T-helper 22 cell (primary cell): ENCODE data around the gene ZNF335.

Source experiments
- DNase-seq: peaks from one replicate; pipeline ENCODE4 v3.0.0-alpha.2; 2020; ENCODE audit warnings: low read depth

ZNF335 gene, protein sequence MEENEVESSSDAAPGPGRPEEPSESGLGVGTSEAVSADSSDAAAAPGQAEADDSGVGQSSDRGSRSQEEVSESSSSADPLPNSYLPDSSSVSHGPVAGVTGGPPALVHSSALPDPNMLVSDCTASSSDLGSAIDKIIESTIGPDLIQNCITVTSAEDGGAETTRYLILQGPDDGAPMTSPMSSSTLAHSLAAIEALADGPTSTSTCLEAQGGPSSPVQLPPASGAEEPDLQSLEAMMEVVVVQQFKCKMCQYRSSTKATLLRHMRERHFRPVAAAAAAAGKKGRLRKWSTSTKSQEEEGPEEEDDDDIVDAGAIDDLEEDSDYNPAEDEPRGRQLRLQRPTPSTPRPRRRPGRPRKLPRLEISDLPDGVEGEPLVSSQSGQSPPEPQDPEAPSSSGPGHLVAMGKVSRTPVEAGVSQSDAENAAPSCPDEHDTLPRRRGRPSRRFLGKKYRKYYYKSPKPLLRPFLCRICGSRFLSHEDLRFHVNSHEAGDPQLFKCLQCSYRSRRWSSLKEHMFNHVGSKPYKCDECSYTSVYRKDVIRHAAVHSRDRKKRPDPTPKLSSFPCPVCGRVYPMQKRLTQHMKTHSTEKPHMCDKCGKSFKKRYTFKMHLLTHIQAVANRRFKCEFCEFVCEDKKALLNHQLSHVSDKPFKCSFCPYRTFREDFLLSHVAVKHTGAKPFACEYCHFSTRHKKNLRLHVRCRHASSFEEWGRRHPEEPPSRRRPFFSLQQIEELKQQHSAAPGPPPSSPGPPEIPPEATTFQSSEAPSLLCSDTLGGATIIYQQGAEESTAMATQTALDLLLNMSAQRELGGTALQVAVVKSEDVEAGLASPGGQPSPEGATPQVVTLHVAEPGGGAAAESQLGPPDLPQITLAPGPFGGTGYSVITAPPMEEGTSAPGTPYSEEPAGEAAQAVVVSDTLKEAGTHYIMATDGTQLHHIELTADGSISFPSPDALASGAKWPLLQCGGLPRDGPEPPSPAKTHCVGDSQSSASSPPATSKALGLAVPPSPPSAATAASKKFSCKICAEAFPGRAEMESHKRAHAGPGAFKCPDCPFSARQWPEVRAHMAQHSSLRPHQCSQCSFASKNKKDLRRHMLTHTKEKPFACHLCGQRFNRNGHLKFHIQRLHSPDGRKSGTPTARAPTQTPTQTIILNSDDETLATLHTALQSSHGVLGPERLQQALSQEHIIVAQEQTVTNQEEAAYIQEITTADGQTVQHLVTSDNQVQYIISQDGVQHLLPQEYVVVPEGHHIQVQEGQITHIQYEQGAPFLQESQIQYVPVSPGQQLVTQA (N-terminal part only)

DNA sequence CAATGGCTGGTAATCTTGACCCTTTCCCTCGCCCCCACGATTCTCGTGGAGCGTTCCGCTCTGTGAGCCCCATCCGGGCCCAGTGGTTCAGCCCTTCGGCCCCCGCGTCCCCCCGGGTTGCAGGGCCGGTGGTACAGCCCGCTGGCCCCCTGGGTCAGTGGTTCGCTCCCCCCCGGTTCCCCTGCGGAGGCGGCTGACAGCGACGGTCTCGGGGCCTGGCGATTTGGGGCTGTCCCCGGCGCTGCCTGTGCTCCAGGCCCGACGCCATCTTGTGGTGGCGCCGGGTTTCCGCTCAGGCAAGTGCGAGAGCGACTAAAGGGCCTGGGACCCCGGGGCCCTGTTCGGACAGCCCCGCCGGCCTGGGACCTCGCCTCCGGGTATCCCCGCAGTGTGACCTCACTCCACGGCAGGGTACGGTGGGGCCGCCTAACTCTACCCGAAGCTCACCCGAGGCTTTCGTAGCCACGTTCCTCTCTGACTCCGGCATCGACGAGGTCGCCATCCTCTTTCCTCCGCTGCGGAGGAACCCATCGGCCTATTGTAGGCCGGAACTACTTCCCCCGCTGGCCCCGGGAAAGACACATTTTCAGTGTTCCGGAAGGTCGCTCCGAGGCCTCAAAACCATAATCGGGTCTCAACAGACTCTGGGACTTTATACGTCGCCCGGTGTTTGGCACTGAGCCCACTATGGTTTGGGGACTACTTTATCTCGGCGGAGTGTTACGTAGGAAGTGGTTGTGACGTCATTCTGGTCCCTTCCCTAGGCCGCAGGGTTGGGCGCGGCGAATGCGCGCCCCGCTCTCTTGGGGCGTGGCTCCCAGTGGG is at the start of gene ZNF335:
Gene ZNF335, minus strand, starts transcription at position 529 of the 825 bp plus-strand sequence. CDS start 793 bp downstream, outside the sequence.
- DNase-seq: peak; percentile 88

DNA sequence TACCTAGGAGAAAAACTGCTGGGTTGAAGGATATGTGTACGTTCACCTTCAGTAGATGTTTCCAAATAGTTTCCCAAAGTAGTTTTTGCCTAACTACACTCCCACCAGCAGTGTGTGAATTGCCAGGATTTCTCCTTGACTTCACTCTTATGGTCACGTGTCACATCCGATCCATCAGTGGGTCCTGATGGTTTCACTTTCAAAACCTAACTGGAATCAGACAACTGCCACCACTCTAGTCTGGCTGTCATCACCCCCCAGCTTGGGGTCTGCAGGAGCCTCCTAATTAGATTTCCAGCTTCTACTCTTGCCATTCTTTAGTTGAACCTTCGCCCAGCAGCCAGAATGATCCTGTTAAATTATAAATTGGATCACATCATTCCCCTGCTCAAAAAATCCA is 48.6 kb upstream of the ZNF335 start:
- no peak for DNase-seq

DNA sequence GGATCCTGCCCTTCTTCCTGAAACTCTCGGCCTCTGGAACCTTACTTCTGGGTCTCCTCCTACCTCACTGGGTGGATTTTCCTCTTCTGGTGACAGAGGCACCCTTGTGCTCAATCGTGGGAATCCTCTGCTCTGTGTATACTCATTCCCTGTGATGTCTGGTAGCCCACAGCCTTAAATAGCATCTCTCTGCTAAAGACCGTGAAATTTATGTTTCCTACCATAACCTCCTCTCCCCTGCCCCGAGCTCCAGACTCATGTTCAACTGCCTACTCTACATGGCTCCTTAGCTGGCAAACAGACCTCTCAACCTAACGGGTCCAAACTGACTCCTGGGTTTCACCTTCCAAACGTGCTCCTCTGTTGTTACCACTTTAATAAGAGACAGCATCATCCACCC is 46.6 kb upstream of the ZNF335 start:
- DNase-seq: no peak

DNA sequence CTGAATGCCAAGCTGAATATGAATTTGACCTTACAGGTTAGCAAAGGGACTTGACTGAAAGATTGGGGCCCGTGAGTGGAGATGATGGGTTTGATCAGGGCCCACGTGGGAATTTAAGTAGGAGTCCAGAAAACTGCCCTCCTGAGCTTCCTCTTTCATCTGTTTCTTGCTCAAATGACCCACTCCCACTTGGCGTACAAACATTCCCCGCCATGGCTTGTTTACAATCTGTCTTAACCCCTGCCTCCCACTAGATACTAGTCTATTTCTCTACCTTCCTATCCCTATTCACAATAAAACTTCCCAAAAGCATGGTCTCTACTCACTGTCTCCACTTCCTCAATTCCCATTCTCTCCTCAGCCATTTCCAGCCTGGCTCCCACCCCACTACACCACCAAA is 46.1 kb upstream of the ZNF335 start:
- DNase-seq: no peak

DNA sequence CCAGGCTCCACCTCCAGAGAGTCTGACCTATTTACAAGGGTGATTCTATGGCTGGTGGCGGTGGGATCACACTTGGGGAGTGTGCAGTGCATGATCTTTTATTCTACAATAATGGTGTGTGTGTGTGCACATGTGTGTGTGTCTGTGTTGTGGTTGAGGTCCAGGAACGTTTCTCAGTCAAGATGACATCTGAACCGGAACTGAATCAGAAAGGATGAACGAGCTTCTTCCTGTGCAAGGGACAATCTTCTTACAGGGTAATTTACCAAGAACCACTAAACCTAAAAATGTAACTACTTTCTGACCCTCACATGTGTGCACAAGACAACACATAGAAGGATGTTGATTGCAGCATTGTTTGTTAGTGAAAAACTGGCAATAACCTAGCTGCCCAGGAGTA is 45.3 kb upstream of the ZNF335 start:
- no peak for DNase-seq

DNA sequence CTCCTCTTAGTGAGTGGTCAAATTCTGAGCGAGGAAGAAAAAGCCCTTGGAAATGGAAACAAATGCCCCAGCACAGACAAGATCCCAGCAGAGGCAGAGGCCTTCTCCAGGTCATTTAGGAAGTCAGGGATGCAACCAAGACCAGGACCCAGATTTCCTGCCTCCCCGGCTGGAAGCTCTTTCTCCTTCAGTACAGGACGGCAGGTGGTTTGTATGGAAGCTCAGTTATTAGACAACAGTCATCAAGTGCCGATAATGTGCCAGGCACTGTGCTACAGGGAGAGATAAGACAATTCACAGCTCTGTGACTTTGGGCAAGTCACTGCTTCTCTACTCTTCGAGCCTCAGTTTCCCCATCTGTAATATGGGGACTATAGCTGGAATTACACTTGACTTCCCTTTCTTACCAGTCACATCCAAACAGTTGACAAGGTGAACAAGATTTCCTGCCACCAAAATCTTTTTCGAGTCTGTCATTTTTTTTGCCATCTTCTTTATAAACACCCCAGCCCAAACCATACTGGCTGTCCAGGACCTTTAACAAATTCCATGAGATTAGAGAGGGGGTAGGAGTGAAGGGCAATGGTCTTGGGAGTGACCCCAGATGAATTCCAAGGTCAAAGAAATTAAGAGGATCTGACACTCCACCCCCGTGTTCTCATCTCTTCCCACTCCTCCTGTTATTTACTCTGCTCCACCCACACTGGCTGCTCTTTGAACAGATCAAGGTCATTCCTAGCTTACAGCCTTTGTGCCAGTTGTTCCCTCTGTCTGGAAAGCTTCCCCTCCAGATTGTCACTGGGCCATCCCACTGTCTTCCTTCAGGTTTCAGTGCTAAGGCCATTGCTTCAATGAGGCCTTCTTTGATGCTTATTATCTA is 42.8 kb upstream of the ZNF335 start:
- no peak for DNase-seq

DNA sequence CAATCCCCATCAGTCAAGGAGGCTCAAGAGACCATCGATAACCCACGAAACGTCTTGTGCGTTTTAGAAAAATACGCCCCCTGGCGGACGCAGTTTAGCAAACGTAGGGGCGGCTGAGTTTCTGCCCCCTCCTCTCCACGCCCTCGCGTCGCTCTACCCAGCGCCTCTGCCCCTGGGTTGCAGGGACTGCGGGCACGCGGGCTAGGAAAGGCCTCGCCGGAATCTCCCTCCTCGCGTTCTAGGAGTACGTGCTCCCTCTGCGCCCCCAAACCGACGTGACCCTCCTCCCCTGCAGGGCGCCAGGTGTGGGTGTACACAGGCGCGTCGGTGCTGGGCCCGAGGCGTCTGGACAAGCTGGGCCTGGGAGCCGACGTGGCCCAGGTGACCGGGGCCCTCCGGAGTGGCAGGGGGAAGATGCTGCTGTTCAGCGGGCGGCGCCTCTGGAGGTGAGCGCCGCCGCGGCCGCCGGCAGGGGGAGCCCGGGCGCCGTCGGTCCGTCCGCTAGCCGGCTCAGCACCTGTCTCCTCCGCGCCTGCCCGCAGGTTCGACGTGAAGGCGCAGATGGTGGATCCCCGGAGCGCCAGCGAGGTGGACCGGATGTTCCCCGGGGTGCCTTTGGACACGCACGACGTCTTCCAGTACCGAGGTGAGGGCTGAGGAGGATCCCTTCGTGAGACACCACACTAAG is 42.0 kb upstream of the ZNF335 start:
- peak; percentile 45 for DNase-seq

DNA sequence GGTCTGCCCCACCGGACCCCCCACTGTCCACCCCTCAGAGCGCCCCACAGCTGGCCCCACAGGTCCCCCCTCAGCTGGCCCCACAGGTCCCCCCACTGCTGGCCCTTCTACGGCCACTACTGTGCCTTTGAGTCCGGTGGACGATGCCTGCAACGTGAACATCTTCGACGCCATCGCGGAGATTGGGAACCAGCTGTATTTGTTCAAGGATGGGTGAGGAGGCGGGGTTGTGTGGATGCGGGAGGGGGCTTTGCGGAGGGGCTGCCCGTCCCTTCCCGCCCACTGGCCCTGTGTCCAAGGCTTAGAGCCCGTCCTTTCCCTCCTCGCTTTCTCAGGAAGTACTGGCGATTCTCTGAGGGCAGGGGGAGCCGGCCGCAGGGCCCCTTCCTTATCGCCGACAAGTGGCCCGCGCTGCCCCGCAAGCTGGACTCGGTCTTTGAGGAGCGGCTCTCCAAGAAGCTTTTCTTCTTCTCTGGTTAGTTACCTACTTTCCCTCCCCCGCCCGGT is 41.4 kb upstream of the ZNF335 start:
- no peak for DNase-seq

DNA sequence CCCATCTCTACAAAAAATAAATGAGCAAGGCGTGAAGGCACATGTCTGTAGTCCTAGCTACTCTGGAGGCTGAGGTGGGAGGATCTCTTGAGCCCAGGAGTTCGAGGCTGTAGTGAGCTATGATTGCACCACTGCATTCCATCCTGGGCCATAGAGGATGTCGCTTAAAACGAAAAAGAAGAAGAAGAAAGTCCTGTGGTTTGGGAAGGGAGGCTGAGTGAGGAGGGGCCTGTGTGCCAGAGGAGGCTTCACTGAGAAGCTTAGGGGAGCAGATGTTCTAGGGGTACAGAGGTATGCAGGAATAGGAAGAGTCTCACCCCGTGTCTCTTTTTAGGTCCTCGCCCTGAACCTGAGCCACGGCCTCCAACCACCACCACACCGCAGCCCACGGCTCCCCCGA is 40.9 kb upstream of the ZNF335 start:
- DNase-seq: no peak

DNA sequence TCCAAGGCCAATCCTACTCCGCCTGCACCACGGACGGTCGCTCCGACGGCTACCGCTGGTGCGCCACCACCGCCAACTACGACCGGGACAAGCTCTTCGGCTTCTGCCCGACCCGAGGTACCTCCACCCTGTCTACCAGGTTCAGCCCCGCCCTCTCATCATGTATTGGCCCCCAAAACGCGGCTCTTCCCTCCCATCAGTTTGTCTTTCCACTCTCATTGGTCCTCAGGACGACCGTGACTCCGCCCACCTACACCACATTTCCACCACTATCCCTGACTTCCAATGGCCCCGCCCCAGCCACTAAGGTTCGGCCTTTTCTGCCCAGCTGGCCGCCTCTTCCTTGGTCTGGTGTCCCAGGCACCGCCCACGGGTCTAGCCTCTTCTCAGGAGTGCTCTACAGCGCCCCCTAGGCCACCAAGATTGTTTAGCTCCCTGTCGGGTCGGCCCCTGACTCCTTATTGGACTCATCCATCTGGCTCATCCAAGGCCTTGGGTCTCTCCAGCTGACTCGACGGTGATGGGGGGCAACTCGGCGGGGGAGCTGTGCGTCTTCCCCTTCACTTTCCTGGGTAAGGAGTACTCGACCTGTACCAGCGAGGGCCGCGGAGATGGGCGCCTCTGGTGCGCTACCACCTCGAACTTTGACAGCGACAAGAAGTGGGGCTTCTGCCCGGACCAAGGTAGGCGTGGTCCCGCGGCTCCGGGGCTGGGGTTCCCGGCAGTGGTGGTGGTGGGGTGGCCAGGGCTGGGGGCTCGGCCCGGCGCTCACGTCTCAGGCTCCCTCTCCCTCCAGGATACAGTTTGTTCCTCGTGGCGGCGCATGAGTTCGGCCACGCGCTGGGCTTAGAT is 39.9 kb upstream of the ZNF335 start:
- no peak for DNase-seq

DNA sequence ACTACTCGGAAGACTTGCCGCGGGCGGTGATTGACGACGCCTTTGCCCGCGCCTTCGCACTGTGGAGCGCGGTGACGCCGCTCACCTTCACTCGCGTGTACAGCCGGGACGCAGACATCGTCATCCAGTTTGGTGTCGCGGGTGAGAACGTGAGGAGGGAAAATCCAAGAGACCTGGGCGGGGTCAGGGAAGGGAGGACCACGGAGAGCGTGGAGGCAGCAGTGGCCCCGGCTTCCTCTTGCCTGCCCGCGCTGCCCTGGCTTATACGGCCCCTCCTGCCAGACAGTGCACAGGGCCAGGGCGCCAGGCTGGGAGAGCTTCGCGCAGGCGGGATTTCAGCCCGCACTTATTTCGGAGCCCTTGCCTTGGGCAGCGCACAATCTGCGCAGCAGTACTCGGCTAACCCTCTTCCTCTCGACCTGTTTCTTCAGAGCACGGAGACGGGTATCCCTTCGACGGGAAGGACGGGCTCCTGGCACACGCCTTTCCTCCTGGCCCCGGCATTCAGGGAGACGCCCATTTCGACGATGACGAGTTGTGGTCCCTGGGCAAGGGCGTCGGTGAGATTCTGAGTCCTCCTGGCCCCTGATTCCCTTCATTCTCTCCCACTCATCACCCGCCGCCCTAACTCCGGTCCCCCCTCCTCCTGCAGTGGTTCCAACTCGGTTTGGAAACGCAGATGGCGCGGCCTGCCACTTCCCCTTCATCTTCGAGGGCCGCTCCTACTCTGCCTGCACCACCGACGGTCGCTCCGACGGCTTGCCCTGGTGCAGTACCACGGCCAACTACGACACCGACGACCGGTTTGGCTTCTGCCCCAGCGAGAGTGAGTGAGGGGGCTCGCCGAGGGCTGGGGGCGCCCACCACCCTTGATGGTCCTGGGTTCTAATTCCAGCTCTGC is 38.7 kb upstream of the ZNF335 start:
- DNase-seq: peak; percentile 52

DNA sequence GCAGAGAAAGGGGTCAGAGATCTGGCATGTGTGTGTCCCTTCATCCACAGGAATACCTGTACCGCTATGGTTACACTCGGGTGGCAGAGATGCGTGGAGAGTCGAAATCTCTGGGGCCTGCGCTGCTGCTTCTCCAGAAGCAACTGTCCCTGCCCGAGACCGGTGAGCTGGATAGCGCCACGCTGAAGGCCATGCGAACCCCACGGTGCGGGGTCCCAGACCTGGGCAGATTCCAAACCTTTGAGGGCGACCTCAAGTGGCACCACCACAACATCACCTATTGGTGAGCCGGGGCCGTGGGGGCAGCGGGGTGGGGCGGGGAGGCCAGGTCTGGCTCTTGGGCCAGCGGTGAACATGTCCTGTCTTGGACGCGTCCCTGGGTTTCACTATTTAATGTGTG is 37.8 kb upstream of the ZNF335 start:
- DNase-seq: no peak

DNA sequence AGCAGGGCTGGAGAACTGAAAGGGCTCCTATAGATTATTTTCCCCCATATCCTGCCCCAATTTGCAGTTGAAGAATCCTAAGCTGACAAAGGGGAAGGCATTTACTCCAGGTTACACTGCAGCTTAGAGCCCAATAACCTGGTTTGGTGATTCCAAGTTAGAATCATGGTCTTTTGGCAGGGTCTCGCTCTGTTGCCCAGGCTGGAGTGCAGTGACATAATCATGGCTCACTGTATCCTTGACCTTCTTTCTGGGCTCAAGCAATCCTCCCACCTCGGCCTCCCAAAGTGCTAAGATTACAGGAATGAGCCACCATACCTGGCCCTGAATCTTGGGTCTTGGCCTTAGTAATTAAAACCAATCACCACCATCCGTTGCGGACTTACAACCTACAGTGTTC is 35.7 kb upstream of the ZNF335 start:
- DNase-seq: no peak

DNA sequence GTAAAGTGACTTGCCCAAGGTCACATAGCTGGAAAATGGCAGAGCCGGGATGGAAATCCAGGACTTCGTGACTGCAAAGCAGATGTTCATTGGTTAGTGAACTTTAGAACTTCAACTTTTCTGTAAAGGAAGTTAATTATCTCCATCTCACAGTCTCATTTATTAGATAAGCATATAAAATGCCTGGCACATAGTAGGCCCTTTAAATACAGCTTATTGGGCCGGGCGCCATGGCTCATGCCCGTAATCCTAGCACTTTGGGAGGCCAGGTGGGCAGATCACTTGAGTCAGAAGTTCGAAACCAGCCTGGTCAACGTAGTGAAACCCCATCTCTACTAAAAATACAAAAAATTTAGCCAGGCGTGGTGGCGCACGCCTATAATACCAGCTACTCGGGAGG is 35.0 kb upstream of the ZNF335 start:
- DNase-seq: no peak

DNA sequence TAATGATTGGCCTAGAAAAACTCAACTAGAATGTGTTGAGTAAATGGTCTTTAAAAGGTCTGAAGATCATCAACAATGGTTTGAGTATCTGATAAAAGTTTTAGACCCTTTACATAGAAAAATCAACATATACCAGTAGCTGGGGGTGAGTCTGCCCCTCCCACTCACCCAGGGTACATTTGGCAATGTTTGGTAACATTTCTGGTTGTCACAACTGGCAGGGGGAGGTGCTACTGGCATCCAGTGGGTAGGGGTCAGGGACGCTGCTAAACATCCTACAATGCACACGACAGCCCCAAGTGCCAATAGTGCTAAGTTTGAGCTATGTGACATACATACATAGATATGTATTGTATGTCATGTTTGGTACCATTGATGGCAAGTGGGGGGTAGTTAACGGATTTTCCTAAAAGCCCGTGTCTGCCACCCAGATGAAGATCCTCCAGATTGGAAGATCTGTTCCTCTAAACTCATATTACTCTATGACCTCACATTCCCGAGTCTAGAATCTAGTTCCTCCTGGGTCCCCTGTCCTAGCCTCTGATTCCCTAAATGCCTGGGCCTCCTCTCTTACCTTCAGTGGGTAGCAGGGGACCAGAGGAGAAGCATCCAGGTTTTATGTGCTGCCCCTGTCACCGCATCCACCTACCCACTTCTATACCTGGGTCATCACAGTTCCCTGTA is 34.2 kb upstream of the ZNF335 start:
- DNase-seq: no peak

DNA sequence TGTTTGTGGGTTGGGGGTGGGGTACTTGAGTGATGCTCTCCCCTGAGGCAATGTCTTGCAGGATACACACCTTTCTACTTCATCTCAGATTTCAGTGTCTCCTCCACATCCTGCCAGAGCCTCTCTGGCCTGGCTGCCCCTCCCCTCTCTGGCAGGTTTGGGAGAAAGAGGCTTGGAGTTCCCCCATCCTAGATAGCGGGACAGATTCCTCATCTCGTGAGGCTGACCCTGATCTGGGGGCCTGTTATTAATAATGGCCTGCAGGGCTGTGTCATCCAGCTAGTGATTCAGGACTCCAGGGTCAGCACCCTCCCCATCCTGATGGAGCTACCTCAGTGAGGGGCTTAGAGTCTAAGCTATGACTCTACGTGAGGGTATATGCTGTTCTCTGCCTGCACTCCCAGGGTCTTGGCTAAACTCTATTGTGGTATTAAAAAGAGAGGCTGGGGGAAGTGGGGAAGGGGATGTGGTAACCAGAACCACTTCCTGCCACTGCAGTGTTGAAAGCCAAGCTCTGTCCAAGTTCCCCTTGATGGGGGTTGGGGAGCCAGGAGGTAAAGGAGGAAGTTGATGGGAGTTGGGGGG is 33.0 kb upstream of the ZNF335 start:
- no peak for DNase-seq

DNA sequence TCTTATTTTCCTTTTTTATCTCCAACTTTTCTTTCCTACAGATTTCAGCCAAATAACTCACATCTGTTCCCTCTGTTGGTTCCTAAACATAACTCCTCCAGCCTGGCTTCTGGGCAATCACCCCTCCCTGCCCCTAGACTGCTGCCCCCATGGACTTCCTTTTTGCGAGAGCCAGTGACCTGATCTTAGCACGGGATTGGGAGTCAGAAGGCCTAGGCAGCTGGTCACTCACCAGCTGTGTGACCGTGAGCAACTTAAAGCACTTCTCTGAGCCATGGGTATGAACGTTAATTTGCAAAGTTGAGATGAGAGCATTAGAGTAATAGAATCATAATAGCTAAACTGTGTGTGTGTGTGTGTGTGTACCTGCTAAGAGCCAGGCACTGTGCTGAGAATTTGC is 32.2 kb upstream of the ZNF335 start:
- no peak for DNase-seq
